ENCODE results near the gene MAD1L1. TPM values are rescaled to one million over a fixed set of nuclear protein-coding genes. Genes with fewer than 3 reads are reported as not detected.

MAD1L1 gene
- total RNA-seq, 1 donor from 2014 or later: 53.8 TPM

- Mint-ChIP-seq H3K27me3 (ENCODE audit: low read depth) (no peaks in the 10 kb centered on the region), H3K4me1 (no peaks in the 10 kb centered on the region), H3K36me3 (ENCODE audit: low read depth) (peaks cover 16% of the 10 kb centered on the region), H3K4me3 (no peak overlapping the region), H3K9me3 (no peaks in the 10 kb centered on the region), H3K27ac (ENCODE audit: unreplicated experiment) (no peak overlapping the region)
- DNase-seq (ENCODE audit: low read depth, low spot score): no peak
- TF ChIP-seq, protein P1, sequence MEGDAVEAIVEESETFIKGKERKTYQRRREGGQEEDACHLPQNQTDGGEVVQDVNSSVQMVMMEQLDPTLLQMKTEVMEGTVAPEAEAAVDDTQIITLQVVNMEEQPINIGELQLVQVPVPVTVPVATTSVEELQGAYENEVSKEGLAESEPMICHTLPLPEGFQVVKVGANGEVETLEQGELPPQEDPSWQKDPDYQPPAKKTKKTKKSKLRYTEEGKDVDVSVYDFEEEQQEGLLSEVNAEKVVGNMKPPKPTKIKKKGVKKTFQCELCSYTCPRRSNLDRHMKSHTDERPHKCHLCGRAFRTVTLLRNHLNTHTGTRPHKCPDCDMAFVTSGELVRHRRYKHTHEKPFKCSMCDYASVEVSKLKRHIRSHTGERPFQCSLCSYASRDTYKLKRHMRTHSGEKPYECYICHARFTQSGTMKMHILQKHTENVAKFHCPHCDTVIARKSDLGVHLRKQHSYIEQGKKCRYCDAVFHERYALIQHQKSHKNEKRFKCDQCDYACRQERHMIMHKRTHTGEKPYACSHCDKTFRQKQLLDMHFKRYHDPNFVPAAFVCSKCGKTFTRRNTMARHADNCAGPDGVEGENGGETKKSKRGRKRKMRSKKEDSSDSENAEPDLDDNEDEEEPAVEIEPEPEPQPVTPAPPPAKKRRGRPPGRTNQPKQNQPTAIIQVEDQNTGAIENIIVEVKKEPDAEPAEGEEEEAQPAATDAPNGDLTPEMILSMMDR (conservative IDR thresholded peaks at IDR 0.05): no peak
Observed at GRCh38 chr7:2215851-2216250, 16.9 kb downstream of the MAD1L1 start.

GRCh38 chr7:2214636-2215035 lies 18.1 kb downstream of the MAD1L1 start:
- no peak overlapping the region for H3K27ac Mint-ChIP-seq (ENCODE audit: unreplicated experiment)
- H3K4me3 Mint-ChIP-seq: no peak overlapping the region
- H3K27me3 Mint-ChIP-seq (ENCODE audit: low read depth): no peaks in the 10 kb centered on the region
- no peaks in the 10 kb centered on the region for H3K4me1 Mint-ChIP-seq
- DNase-seq (ENCODE audit: low read depth, low spot score): no peak
- TF ChIP-seq, protein P1 (conservative IDR thresholded peaks at IDR 0.05): no peak
- peaks cover 16% of the 10 kb centered on the region for H3K36me3 Mint-ChIP-seq (ENCODE audit: low read depth)
- H3K9me3 Mint-ChIP-seq: no peaks in the 10 kb centered on the region

DNA sequence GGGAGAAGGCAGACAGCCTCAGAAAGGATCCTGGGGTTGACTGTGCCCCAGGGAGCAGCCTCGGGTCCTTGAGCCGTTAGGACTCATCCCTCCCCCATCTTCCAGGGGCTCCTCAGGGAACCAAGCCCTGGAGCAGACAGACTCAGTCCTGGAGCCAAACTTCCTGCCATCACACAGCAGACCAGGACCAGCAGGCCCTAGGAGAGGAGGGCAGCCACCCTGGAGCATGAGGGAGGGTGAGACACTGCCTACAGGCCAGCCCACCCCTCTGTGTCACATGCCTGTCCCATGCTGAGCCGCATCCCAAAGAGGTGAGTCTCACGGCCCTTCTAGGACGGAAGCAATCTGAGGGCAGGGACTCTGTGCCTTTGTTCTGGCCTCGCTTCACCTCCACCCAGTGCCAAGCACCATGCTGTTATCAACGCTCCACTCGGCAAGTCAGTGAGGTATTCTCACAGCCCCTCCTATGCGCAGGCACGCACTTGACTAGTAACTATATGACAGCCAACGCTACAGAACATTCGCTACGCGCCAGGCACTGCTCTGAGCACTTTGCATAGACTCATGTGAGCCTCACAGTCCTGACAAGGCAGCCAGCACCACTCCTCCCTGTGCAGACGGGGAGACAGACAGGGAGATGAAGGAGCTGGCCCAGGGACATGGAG lies 19.1 kb downstream of the MAD1L1 start:
- Mint-ChIP-seq H3K27ac (ENCODE audit: unreplicated experiment) (no peak overlapping the region), H3K4me3 (no peak overlapping the region), H3K36me3 (ENCODE audit: low read depth) (peaks cover 20% of the 10 kb centered on the region), H3K4me1 (no peaks in the 10 kb centered on the region), H3K9me3 (no peaks in the 10 kb centered on the region), H3K27me3 (ENCODE audit: low read depth) (no peaks in the 10 kb centered on the region)
- TF ChIP-seq, protein P1 (conservative IDR thresholded peaks at IDR 0.05): no peak
- DNase-seq (ENCODE audit: low read depth, low spot score): no peak

GRCh38 chr7:2212906-2213305 lies 19.8 kb downstream of the MAD1L1 start:
- peaks cover 23% of the 10 kb centered on the region for H3K36me3 Mint-ChIP-seq (ENCODE audit: low read depth)
- TF ChIP-seq, protein P1 (conservative IDR thresholded peaks at IDR 0.05): no peak
- H3K4me3 Mint-ChIP-seq: no peak overlapping the region
- H3K9me3 Mint-ChIP-seq: no peaks in the 10 kb centered on the region
- no peaks in the 10 kb centered on the region for H3K27me3 Mint-ChIP-seq (ENCODE audit: low read depth)
- no peak overlapping the region for H3K27ac Mint-ChIP-seq (ENCODE audit: unreplicated experiment)
- DNase-seq (ENCODE audit: low read depth, low spot score): no peak
- no peaks in the 10 kb centered on the region for H3K4me1 Mint-ChIP-seq

DNA sequence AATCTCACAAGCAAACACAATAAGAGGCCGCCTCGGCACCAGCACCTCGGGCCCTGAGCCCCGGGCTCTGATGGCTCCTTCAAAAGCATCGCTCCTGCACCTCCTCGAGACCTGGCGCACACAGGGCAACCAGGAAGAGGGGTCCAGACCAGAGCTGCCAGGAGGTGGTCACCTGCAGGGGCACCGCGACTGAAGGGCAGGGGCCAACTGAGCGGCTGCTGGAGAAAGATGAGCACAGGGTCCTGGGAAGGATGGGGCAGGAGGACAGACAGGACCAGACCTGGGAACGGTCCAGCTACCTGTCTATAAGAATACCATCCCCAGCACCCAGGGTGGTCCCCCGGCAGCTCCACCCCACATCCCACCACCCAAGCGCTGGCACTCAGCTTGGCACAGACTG lies 20.8 kb downstream of the MAD1L1 start:
- Mint-ChIP-seq H3K9me3 (no peaks in the 10 kb centered on the region), H3K27me3 (ENCODE audit: low read depth) (no peaks in the 10 kb centered on the region), H3K4me1 (no peaks in the 10 kb centered on the region), H3K27ac (ENCODE audit: unreplicated experiment) (no peak overlapping the region), H3K36me3 (ENCODE audit: low read depth) (peaks cover 24% of the 10 kb centered on the region), H3K4me3 (no peak overlapping the region)
- TF ChIP-seq, protein P1 (conservative IDR thresholded peaks at IDR 0.05): no peak
- DNase-seq (ENCODE audit: low read depth, low spot score): no peak

Measured in neural crest cell (in vitro differentiated cells).